ENCODE data around the gene MDH2. TPM values are rescaled to one million over a fixed set of nuclear protein-coding genes. Genes with fewer than 3 reads are reported as not detected.

The MDH2 gene
- total RNA-seq = 173 and 222 TPM in 2 replicates

GRCh38 chr7:76047811-76048667 is at the start of gene MDH2, which contains the start of gene STYXL1:
Gene MDH2, plus strand, starts transcription at chr7:76048106. Its CDS starts 55 bp downstream, at chr7:76048161.
Gene STYXL1, minus strand, starts transcription at chr7:76048000. Its CDS starts 17,477 bp downstream, at chr7:76030523.

Other genes starting within 250 kb of the MDH2 start
- gene CCL24, start 234.3 kb upstream of the MDH2 start, total RNA-seq = not detected in 2 replicates
- gene RHBDD2, start 169.1 kb upstream of the MDH2 start, total RNA-seq = 43.1 and 49.9 TPM in 2 replicates
- gene POR, start 133.0 kb upstream of the MDH2 start, total RNA-seq = 94.5 and 110 TPM in 2 replicates
- gene TMEM120A, start 53.5 kb upstream of the MDH2 start, total RNA-seq = 18.0 and 19.5 TPM in 2 replicates
- gene STYXL1, start 106 bp upstream of the MDH2 start, total RNA-seq = 64.3 and 73.5 TPM in 2 replicates
- 0.19 and 0.85 TPM in 2 replicates for gene SRRM3, start 153.8 kb downstream of the MDH2 start, total RNA-seq

Data from airway epithelial cell (primary cell).